AG20443 (cell line): ENCODE data around the gene CXADR.
"Not testable (repeated sequence)": the region's sequence is repeated elsewhere in the genome, so short reads cannot be mapped to it uniquely, and the experiment has no call there.

Experiments
- DNase-seq: peaks from one replicate; pipeline ENCODE4 v3.0.0; 2012; ENCODE audit warnings: low spot score, mixed read lengths

The CXADR gene

DNA sequence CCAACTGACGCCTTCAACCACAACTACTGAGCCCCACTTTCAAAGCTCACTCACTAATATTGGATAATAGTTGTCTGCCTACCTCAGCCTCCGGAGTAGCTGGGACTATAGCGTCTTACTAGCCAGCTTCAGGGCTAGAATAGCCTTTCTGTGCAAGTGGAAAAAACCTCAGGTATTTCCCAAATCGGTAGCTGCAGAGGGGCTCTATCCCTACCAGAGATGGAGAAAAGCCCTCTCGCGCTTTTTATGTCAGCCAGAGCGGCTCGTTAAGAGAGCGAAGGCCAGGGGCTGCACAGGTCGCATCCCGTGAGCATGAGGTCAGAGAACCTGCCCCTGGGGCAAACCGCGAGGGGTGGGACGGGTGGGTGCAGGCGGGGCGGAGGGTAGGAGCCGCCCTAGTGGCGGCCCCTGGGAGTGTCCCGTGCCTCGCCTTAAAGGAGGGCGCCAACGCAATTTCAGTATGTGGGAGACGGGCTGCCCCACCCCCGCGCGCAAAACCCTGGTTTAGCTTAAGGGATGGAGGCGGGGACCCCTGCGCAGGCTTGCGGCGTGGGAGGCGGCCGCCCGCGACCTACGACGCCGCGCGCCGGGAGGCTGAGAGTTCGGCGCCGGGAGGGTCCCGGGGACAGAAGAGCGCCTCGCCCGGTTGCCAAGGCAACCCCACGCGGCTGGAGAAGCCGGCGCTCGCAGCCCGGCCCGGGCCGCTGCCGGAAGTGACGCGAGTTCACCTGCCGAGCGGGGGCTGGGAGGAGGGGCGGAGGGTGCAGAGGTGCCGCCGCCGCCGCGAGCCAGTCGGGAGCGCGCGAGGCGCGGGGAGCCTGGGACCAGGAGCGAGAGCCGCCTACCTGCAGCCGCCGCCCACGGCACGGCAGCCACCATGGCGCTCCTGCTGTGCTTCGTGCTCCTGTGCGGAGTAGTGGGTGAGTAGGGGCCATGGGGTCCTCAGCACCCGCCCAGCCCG is at the start of gene CXADR:
TSS of gene CXADR (plus strand) at position 791 of the 961 bp plus-strand sequence. CDS start at position 878, 87 bp downstream.
- DNase-seq: peak; percentile 43

DNA sequence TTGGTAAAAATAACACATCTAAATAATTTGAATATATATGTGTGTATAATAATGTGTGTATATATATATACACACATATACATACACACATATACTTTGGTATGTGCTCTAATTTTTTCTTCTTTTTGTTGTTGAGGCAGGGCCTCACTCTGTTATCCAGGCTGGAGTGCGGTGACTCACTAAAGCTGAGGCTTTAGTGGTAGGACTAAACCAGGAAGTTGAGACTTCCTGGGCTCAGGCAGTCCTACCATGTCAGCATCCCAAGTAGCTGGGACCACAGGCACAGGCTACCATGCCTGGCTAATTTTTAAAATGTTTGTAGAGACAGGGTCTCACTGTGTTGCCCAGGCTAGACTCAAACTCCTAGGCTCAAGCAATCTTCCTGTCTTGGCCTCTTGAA is 46.7 kb upstream of the CXADR start:
- DNase-seq: no peak

DNA sequence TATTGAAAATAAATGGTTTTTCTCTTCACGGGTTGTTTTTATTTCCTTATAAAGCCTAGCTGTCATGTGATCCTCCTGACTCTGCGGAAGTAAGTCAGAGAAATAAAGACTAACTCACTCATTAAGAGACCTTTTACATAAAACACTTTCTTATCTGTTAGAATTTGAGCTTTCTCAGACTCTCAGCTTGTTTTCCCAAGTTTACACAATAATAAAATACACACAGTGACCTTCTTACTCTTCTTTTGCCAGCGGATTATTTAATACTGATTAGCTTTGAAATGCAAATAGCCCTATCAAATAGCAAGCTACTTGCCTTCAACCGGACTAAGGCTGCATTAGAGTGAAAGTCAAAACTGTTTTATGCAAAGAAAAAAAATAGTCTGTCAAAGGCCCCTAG is 45.5 kb upstream of the CXADR start:
- DNase-seq: no peak

DNA sequence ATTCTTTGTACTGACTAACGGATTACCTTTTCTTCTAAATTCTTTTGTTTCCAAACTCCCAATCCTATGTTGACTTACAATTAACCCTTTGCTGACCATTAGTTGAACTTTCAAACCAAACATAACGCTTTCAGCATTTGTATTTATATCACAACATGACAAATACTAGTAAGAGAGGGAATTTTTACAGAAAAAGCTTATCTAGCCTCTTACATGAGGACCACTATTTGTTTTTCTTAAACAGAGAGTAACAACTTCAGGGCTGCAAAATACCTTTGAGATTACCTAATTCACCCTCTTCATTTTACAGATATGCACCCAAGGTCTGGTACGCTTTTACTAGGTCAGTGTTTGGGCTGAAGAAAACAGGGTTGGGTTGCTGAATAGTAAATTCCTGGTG is 45.0 kb upstream of the CXADR start:
- DNase-seq: no peak

DNA sequence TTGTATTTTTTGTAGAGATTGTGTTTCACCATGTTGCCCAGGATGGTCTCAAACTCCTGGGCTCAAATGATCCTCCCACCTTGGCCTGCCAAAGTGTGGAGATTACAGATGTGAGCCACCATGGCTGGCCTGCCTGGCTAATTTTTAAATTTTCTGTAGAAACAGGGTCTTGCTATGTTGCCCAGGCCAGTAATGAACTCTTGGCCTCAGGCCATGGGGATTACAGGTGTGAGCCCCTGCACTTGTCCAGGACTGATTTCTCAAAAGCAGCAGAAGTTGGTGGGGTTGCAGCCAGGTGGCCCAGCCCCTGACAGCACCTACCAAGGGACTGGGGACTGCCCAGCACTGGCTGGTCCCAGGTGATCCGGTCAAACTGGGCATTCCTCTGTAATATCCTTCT is 44.1 kb upstream of the CXADR start:
- DNase-seq: no peak

DNA sequence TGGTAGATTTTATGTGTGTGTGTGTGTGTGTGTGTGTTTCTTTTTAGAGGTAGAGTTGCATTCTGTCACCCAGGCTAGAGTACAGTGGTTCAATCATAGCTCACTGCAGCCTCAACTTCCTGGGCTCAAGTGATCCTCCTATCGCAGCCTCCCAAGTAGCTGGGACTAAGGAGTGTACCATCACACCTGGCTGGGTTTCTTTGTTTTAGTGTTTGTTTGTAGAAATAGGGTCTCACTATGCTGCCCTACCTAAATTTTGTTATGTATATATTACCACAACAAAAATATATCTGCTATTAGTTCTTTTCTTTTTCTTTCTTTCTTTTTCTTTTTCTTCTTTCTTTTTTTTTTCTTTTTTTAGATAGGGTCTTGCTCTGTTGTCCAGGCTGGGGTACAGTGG is 43.1 kb upstream of the CXADR start:
- no peak for DNase-seq

DNA sequence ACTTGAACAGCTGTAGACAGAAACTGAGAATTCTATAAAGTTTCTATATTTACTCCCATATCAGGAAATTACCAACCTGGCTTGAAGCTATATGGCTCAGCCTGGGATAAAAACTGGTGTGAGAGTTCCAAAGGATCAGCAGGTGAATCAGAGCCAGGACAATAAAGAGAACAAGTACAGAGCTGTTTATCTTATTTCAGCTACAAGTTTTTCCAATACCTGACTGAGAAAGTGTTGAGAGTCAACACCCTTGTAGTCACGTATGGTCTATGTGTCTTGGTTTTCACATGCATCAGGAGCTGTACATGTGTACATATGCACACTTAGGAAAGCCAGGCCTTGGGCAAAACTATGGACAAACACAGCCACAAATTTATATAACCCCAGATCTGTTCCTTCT is 40.7 kb upstream of the CXADR start:
- DNase-seq: no peak

DNA sequence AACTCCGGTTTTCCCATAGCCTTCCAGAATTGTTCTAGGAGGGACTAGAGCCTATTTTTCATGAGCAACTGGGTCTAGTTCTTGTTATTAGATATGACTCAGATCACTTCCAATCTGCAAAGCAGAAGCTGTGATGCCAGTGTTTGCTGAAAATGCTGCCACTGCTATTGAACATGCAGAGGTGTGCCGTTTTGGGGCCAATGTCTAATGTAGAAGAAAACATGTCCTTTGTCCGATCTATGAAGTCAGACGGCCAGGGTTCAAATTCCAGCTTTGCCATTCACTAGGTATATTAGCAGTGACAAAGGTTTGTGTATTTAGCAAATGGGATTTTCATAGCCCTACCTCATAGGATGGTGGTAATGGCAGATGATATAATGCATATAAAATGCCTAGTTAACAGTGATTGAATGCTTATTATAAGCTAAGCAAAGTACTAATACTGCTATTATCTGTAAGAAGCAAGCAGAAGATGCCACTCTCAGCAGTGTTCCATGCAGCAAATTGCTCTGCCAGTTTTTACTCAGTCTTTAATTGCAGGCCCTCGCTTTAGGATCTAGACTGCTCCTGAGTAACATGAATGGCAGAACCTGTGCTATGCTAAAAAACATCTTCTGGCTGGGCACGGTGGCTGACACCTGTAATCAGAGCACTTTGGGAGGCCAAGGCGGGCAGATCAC is 40.1 kb upstream of the CXADR start:
- no peak for DNase-seq

DNA sequence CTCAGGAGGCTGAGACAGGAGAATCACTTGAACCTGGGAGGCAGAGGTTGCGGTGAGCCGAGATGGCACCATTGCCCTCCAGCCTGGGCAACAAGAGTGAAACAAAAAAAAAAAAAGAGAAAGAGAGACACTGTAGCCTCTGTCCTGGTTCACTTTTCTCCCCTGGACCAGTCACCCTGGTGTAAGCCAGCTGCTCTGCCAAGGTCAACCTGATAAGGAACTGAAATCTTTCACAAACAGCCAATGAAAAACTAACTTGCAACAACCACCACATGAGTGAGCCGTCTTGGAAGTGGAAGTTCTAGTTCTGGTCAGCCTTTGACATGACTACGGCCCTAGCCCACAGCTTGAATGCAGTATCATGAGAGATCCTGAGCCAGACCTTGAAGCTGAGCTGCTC is 36.8 kb upstream of the CXADR start:
- no peak for DNase-seq

DNA sequence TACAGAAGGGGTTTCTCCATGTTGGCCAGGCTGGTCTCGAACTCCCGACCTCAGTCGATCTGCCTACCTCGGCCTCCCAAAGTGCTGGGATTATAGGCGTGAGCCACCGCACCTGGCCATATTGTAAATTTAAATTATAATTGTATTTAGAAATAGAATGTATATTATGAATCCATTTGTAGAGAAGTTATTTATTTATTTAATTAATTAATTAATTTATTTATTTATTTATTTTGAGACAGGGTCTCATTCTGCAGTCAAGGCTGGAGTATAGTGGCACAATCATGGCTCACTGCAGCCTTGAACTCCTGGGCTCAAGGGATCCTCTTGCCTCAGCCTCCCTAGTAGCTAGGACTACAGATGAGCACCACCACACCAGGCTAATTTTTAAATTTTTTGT is 34.7 kb upstream of the CXADR start:
- DNase-seq: not testable (repeated sequence)

DNA sequence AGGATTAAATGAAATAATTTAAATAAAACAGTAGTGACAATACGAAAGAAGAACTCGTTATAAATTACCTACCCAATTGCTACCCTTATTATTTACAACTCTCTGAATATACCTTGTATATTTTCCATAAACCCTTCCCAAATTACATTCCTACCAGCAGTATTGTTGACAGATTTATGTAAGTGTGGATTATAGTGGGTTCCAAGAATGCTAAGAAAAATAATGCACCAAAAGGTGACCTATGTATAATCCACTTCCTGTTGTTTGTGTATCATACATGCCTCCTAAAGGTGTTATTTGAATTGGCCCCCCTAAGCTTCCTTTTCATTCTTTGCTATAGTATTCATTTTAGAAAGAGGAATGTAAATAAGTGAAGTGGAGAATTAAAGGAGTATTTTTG is 33.2 kb upstream of the CXADR start:
- DNase-seq: no peak

DNA sequence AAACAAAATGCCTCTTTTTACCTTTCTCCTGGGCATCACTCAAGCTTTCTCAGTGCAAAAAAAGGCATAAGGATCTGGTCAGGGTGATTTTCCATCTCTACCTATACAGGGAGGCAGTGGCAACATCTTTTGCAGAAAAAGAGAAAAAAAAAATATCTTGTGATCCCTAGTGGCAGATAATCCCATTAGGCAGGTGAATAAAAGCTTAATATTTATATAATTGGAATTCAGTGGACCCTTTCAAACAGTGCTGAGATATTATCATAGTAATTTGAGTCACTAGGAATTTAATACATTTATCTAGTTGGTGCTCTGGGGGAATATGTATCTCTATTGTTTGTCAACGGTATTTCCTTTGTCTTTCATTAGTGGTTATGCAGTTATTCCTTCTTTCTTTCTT is 29.9 kb upstream of the CXADR start:
- DNase-seq: no peak

DNA sequence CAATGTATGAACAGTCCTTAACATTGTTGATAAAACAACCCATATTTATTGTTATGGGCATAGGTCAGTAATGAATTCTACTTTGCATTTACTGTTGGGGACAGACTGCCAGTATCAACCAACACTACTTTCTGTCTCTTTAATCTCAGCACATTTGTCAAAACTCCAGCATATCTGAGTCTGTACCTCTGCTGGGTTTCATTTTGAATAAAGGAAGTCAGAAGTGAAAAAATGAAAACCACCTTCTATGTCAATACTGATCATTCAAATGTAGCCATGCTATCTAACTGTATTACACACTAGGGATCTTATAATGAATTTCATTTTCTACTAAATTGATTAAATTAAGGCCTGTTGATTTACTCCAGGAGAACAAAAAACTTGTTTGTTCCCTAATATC is 24.2 kb upstream of the CXADR start:
- DNase-seq: no peak

DNA sequence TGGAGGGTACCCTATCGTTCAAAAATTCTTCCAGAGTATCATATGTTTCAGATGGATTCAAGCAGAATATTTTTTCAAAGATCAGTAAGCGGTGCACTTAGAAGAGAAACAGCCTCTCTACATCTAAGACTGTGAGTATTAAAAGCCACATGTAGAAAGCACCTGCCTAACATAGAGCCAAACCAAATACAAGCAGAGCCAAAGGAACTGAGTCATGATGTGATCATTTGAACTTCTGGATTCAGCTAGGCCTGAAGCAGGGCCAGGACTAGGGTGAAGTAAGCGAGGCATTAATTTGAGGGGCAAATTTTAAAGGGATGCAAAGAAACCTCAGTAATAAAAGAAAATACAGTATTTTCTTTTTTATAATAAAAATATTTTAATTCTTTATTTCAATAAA is 23.3 kb upstream of the CXADR start:
- not testable (repeated sequence) for DNase-seq

DNA sequence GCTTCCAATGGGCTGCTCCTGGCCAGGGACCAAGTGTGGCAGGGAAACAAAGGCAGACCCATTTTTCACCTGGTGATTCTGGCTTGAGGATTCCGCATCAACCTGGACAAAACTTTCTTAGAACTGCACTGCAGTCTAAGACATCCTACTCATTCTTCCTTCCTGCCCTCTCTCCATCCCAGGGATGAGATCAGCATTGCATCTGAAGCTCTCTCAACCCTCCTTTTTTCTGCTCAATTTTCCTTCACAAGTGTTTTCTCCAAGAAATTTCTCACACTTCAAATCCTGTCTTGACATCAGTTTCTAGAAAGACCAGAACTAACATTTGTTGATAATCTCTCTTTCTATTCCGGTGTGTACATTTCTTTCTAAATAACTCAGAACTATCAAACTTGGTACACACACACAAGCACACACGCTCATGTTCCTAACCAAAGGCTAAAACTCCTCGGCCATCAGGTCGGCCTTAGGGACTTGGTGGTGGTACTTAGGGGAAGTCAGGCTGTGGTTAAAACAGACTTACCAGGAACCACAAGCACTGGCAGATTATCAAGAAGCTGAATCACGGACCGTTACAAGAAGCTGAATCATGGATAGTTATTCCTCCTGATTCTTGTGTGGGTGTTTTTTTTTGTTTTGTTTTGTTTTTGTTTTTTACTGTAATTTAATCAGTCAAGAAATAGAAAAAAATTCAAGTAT is 21.0 kb upstream of the CXADR start:
- DNase-seq: peak; percentile 86

DNA sequence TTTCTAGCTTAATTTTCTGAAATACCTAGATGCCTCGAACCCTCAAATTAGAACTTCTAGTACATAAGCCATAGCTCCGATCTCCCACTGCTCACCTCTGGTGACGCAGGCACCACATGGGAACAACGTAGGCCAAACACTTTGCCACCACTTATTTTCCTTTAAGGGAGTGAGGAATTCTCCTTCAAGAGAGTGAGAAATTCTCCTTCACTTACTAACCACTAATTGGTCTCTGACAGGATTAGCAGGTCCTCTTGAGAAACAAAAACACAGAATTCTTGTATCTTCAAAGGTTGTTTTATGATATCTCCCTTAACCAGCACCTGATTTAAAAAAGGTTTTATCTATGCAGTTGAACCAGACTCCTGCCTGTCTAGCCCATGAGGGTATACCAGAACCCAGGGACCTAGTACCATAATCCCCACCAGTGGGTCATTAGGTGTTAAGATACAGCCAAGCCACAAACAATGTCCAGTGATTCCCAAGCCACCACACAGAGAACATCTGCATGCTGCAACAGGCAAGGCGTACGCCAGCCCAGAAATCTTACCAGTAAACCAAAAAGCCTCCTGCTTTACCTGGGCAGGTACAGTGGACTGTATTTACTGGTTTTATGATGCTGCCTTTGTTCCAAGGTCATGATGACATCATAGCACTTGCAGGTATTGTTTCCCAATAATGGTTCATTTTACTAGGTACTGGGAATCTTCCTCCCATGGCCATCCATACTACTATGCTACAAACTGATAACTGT is 20.3 kb upstream of the CXADR start:
- DNase-seq: no peak

DNA sequence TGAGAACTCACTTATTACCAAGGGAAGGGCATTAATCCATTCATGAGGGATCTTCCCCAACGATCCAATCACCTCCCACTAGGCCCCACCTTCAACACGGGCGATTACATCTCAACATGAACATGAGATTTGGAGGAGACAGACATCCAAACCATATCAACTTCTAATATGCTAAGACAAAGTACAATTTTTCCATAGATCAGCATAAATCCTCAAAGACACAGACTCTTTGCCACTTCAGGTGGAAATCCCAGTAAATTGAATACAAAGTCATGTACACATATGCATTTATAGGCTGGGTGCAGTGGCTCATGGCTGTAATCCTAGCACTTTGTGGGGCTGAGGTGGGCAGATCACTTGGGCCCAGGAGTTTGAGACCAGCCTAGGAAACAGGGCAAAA is 18.8 kb upstream of the CXADR start:
- no peak for DNase-seq

DNA sequence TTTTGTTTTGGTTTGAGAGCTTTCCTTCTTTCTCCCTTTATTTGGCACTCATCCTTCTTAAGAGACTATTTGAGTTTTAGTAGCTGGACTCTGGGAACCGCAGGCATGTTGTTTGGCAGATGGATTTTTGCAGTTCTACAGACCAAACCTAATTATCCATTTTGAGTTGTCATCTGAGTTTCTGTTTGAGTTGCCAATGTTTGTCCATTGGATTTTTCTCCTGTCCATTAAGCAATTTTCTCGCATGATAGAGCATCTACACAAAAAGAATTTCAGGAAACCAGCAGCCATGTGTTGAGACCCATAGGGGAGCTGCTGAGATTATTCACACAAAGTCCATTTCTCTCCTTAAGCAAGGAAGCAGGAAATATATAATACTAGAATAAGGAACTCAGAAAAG is 17.2 kb upstream of the CXADR start:
- no peak for DNase-seq

DNA sequence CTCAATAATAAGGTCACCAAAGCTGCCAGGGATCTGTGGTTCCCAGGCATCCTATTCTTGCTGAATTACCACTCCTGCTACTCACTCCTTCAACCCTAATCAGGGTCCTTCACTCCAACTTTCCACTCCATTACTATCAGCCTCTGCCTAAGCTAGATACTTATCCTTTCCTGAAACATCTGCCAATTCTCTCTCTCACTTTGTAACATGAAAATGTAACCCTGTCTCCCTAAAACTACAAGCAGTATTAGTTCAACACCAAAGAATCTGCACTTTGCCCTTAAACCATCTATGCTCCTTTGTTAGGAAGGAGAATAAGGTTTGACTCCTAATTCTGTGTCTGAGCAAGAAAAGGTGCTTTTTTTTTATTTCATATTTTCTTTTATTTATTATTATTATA is 15.5 kb upstream of the CXADR start:
- no peak for DNase-seq

DNA sequence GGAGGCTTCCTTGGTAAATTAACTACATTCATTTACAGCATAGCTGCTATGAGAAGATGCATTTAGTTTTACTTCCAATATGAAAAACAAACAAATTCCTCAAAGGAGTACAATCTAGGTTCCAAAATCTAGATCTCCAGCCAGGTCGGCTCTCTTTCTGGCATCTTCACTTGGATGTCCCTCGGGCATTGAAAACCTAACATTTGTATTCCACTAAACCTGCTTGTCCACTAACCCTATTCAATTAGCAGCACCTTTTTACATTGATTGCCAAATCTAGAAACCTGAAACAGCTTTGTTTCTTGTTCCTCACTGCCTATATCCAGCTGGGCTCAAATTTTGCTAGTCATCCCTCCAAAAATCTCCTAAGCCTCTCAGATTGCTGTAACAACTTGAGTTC is 14.3 kb upstream of the CXADR start:
- DNase-seq: no peak

DNA sequence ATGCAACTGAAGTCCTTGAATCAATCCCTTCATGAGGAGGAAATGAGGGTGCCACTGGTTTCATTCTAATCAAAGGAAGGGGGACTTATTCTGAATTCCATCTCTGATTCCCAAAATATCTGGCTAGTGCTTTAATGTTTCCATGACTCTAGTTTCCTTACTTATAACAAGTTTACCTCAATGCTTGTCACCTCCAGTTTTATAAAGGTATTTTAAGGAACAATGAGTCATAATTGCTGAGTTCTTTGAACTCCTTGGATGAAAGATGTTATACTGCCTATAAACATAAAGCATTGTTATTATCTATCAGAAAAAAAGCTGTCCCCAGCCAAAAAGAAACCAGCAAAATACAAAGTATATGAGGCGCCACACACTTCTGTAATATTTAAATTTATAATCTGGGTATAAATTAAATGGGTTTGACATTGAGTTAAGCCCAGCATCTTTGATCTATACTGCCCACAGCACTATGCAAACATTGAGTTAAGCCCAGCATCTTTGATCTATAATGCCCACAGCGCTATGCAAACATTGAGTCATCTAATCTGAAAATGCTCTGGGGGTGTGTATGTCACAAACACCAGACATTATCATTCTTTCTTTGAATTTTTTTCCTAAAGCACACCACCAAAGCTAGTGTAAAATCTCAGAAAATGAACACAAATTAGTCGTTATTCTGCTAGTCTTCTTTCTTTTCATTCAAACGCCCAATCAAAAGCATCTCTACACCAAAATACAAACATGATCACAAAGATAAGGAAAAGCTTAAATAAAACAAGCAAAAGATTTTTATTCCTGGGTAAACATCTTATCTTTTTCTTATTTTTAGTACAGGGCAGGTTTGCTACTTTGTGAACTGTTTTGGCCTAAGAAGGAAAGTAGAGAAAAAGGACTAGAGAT is 11.5 kb upstream of the CXADR start:
- no peak for DNase-seq
